GM18520 (cell line): ENCODE data around the gene BCL2L13.

Experiments used
- ATAC-seq: cut with Tn5 transposase; IDR thresholded peaks from one replicate; pipeline ENCODE4 v1.9.1; 2021; ENCODE audit not compliant: unreplicated experiment

The BCL2L13 gene

GRCh38 chr22:17778412-17778976 lies 139.9 kb downstream of the BCL2L13 start:
- ATAC-seq: no peak

DNA sequence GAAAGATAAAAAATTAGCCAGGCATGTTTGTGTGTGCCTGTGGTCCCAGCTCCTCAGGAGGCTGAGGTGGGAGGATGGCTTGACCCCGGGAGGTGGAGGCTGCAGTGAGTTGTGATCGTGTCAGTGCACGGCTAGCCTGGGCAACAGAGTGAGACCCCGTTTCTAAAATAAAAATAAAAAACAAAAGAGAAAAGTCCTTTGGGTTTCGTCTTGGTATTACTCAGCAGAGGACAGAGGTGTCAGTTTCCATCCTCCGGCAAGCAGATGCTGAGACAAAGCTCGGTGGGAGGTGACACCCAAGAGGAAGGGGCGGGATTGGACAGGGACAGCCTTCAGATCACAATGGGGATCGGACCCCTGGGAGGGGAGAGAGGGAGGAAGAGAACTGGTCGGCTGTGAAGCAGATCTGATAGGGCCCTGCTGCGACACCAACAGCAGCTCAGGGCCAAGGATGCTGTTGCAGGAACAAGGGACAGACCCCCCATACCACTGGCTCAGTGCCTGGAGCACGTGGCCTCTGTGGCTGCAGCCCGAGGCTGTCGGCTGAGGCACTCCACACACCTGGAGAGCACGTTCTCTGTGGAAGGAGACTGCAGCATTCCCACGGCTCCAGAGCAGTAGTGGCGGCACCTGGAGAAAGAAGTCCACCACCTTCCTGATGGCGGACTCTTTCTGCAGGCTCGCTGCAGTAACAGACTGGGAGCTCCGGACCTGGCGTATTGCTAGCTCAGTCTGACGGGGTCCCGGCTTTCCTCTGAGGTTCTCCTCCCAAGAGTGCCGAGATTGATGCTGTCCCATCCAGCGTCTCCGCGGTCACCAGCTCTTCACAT lies 140.9 kb downstream of the BCL2L13 start:
- ATAC-seq: no peak

DNA sequence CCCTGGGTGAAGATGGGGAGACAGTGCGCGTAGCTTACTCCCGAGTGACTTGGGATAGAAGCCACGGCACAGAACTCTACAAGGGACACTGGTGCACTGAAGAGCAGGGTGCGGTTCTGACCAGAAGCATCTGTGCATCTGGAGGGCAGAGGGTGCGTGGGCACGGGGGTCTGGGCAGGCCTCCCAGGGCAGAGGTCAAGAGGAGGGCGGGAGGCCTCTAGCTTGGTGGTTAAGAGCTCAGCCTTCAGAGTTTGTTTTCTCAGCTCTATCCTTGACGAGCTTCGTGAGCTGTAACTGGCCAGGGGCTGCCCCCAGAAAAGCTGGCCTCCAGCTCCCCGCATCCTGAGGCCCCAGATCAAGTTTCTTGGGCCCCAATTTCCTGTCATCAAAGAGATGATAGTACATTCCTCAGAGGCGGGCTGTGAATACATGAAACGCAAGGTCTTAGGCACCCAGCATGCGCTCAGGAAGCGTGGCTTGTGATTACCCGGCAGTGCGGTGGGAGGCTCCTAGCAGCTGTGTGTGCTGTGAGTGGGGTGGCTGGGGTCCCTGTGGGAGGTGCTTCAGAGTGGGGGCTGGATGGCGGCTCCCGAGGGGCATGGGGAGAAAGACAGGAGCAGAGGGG lies 141.7 kb downstream of the BCL2L13 start:
- ATAC-seq: no peak
